Medulla oblongata (tissue), 1 donor: ENCODE measurements around the gene MRPL21.
"Not testable (repeated sequence)": the region's sequence is repeated elsewhere in the genome, so short reads cannot be mapped to it uniquely, and the experiment has no call there.

Source experiments
- DNase-seq: peaks from one replicate; pipeline ENCODE4 v3.0.0-alpha.2; 2015; ENCODE audit errors: extremely low spot score

MRPL21 gene

DNA sequence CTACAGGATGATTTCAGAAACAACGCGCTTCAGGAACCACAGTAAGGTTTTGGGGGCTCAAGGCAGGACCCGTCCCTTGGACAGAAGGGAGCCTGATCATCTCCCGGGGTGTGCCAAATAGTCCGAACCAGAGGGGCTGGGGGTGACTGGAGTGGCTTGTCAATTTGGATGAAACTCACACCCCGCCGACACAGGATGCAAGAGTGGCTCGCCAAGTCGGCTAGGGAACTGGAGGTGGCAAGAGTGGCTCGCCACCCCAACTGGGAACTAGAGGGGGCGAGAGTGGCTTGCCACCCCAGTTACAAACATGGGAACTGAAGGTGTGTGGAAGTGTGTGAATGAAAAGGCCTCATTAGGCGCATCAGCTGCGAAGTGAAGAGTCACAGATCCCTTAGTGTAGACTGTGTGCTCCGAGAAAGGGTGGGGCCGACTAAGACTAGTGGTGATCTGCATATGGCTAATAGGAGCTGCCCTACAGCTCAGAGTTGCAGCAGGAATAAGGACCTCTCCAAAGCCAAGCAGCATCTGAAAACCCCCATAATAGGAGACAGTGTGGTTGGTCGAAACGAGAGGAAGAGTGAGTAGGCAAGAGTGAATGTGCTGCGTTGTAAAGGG, 35.3 kb downstream of the MRPL21 start:
- no peak for DNase-seq

DNA sequence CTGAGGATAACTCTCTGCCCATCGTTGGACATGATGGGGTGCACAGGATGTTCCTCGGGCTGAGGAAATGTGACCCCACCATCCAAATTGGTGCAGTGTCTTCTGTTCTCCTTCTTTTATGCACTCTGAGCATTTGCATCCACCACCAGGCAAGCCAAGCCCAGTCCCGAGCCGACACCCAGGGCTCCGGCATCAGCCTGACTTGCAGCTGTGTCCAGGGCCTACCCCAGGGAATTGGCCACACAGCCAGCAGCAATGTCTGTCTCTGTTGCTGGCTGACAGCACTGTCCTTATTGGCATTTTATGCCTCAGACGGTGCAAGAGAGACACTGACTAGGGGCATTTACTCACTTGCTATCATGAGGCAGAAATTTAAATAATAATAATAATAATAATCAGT, 36.6 kb downstream of the MRPL21 start:
- no peak for DNase-seq

- DNase-seq = no peak
Observed at GRCh38 chr11:68865241-68865640, 38.4 kb downstream of the MRPL21 start.

DNA sequence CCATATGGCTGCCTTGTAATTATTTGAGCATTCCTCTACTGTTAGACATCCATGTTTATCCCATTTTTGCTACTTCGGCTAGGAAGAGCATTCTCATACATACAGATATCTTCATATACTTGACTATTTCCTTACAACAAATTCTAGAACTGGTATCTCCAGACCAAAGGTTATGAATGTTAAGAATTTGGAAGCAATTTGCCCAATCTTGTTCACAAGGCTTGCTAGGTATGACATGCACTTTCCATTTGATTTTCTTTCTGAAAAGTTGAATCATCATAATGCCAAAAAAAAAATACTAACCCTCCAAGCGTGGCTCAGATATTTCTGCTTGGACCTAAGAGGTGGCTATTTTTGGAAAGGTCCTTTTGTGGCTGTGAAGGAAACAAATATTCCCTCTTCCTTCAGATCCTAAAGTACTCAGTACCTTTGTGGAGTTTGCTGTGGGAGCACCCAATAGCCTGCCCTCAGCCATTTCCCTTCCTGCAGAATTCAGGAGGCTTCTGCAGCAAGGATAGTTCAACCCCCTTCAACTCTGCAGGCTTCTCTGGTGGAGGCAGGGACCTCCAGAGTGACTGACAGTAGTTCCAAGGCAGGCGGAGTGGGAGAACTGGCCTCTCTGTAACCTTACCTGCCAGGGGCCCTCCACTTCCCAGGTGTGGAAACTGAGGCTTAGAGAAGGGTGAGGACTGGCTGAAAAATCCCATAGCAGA, 39.9 kb downstream of the MRPL21 start:
- no peak for DNase-seq

GRCh38 chr11:68862421-68862820, 41.2 kb downstream of the MRPL21 start:
- DNase-seq = no peak

DNA sequence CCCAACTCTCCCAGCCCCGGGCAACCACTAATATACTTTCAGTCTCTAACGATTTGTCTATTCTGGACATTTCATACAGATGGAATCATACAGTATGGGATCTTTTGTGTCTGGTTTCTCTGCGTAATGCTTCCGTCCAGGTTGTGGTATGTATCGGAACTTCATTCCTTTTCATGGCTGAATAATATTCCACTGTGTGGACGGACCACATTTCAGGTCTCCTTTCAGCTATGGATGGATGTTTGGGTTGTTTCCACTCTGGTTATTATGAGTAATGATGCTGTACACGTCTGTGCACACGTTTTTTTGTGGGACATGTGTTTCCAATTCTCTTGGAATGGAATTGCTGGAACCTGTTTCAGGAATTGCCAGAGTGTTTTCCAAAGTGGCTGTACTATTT, 44.5 kb downstream of the MRPL21 start:
- no peak for DNase-seq

- no peak for DNase-seq
Observed at GRCh38 chr11:68857037-68857586, 46.5 kb downstream of the MRPL21 start.

DNA sequence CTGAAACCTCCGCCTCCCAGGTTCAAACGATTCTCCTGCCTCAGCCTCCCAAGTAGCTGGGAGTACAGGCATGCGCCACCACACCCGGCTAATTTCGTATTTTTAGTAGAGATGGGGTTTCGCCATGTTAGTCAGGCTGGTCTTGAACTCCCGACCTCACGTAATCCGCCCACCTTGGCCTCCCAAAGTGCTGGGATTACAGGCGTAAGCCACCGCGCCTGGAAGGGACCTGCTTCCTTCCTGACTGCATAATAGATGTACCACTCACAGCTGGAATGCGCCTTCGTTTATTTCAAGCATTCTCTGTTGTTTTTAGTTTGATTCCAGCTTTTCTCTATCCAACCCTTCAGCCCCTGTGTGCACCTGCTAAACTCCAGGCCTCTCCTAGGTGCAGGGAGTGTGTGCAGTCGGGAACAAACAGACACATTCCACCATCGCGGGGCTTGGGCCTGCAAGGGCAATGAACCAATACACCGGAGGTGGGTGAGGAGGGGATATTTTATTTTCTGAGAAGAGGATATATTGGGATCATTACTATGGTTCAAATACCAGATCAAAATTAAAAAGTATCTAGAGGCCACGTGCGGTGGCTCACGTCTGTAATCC, 47.1 kb downstream of the MRPL21 start:
- DNase-seq = not testable (repeated sequence)

- DNase-seq = no peak
Observed at GRCh38 chr11:68855205-68855981, 48.2 kb downstream of the MRPL21 start.

GRCh38 chr11:68854273-68854958, 49.2 kb downstream of the MRPL21 start:
- no peak for DNase-seq

- no peak for DNase-seq
Observed at GRCh38 chr11:68852628-68853027, 51.0 kb downstream of the MRPL21 start.

GRCh38 chr11:68848429-68848828, 55.2 kb downstream of the MRPL21 start:
- no peak for DNase-seq

DNA sequence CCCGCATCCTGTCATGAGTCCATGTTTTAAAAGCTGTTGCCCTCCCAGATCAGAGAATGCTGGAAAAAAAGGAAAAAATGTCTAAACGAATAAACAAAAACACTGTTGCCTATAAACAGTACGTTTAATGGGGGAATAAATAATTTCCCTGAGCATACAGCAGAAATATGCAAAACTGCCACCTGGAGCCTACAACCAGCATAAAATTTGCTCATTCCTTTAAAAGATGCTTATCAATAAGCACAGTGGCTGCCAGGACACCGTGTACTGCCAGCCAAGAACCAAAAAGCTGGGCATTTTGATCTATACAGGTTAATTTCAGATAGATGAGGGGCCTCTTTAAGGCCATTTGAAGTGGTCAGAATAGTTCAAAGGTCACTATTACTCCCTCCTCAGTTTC, 56.2 kb downstream of the MRPL21 start:
- no peak for DNase-seq

GRCh38 chr11:68845351-68846002, 58.2 kb downstream of the MRPL21 start:
- no peak for DNase-seq

- no peak for DNase-seq
Observed at GRCh38 chr11:68844801-68845200, 58.8 kb downstream of the MRPL21 start.

- DNase-seq = no peak
Observed at GRCh38 chr11:68844376-68844775, 59.3 kb downstream of the MRPL21 start.

DNA sequence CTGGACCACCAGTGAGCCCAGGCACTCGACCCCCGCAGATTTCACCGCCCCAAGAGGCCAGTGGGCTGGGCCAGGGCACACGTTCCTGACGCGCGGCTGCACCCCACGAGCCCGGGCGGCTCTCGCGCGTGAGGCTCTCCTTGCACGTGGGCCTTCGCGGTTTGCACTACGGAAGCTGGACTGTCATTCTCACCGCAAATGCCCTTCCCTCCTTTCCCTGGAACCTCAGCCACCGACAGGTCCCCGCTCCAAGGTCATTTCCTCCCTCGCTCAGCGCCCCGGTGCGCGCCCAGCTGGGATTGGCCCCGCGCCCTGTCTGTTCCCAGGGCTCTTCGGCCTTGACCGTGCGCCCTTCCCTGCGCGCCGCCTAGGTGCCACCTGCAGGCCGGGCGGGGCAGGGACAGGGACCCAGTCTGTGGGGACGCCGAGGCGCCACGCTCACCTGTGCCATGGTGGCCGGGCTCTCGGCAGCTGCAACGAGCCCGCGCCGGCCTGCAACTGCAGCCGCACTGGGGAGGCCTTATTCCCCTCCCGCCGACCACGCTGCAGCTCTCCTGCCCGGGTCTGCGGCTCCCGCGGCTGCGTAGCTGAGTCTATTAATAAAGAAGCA, 59.8 kb downstream of the MRPL21 start:
- peak; percentile 26 for DNase-seq

GRCh38 chr11:68843052-68843561, 60.5 kb downstream of the MRPL21 start:
- DNase-seq = no peak

DNA sequence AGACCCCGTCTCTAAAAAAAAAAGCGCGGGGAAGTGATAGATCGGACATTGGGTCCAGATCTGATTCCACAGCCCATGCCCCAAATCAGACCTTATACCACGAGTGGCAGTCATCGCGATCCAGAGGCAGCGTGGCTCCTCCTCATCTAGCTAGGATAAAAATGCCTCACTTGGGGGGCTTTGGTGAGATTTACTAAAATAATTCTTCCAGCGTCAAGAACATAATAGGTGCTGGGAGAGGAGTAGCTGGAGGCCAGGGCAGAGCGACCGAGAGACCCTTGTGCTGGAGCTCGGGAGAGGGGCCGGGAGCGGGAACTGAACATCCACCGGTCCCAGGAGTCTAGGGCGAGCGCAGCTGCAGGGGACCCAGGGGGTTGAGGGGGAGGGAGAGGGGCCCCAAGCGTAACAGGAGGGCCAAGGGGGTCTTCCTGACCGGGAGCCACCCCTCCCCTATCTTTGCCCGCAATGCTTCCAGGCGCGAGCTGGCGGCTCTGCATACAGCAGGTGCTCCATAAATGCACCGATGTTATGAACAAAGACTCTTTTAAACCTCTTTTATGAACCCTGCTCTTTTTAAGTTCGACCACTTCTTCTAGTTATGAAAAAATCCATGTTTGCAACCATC, 61.1 kb downstream of the MRPL21 start:
- no peak for DNase-seq
